GM21529 (cell line): ENCODE measurements around the gene AMHR2.
A peak's percentile ranks its signal among the peaks of the same experiment; 100 is the strongest.
"Not testable (repeated sequence)": the region's sequence is repeated elsewhere in the genome, so short reads cannot be mapped to it uniquely, and the experiment has no call there.

Source experiments
- ATAC-seq: cut with Tn5 transposase; IDR thresholded peaks from one replicate; pipeline ENCODE4 v1.9.1; 2021; ENCODE audit not compliant: unreplicated experiment

Gene AMHR2

GRCh38 chr12:53414756-53415417, 8.8 kb upstream of the AMHR2 start:
- ATAC-seq: no peak

GRCh38 chr12:53415752-53416389, 7.8 kb upstream of the AMHR2 start:
- not testable (repeated sequence) for ATAC-seq

GRCh38 chr12:53417291-53417816, 6.3 kb upstream of the AMHR2 start:
- not testable (repeated sequence) for ATAC-seq

- ATAC-seq: no peak
These were observed 5.4 kb upstream of the AMHR2 start for GRCh38 chr12:53418221-53418620.

- ATAC-seq: no peak
These were observed 3.9 kb upstream of the AMHR2 start for GRCh38 chr12:53419756-53420155.

- not testable (repeated sequence) for ATAC-seq
These were observed 1.4 kb upstream of the AMHR2 start for GRCh38 chr12:53422247-53422646.

GRCh38 chr12:53424626-53425514, 1.2 kb downstream of the AMHR2 start:
- no peak for ATAC-seq

GRCh38 chr12:53425515-53426150, 2.0 kb downstream of the AMHR2 start:
- ATAC-seq: no peak

GRCh38 chr12:53427905-53428594, 4.4 kb downstream of the AMHR2 start:
- no peak for ATAC-seq

- ATAC-seq: no peak
These were observed 5.1 kb downstream of the AMHR2 start for GRCh38 chr12:53428741-53429140.

- no peak for ATAC-seq
These were observed 6.5 kb downstream of the AMHR2 start for GRCh38 chr12:53430116-53430515.

GRCh38 chr12:53431187-53431586, 7.5 kb downstream of the AMHR2 start:
- no peak for ATAC-seq

GRCh38 chr12:53435326-53435725, 11.7 kb downstream of the AMHR2 start:
- not testable (repeated sequence) for ATAC-seq

GRCh38 chr12:53439582-53439981, 15.9 kb downstream of the AMHR2 start:
- ATAC-seq: not testable (repeated sequence)

- ATAC-seq: peak; percentile 99
These were observed 17.6 kb downstream of the AMHR2 start, which contains the start of gene PRR13 for GRCh38 chr12:53441040-53441833. Gene PRR13, plus strand, starts transcription at chr12:53441734. Its CDS starts 981 bp downstream, at chr12:53442715.

- no peak for ATAC-seq
These were observed 20.3 kb downstream of the AMHR2 start for GRCh38 chr12:53443955-53444354.

GRCh38 chr12:53444593-53445325, 21.1 kb downstream of the AMHR2 start:
- ATAC-seq: not testable (repeated sequence)

- ATAC-seq: no peak
These were observed 27.3 kb downstream of the AMHR2 start for GRCh38 chr12:53450936-53451335.

- ATAC-seq: peak; percentile 98
These were observed 28.1 kb downstream of the AMHR2 start, which contains the start of gene PCBP2 for GRCh38 chr12:53451661-53452158. Gene PCBP2, plus strand, starts transcription at chr12:53452102. Its CDS starts 2,699 bp downstream, at chr12:53454801.
